ENCODE results near the gene PREX1. TPM values are rescaled to one million over a fixed set of nuclear protein-coding genes. Genes with fewer than 3 reads are reported as not detected.

PREX1 gene
- total and polyA plus RNA-seq, 2 donors (not counting 3 experiments of a cell fraction or from before 2014, with no cell fraction given) = 51.3 to 72.9 TPM

DNA sequence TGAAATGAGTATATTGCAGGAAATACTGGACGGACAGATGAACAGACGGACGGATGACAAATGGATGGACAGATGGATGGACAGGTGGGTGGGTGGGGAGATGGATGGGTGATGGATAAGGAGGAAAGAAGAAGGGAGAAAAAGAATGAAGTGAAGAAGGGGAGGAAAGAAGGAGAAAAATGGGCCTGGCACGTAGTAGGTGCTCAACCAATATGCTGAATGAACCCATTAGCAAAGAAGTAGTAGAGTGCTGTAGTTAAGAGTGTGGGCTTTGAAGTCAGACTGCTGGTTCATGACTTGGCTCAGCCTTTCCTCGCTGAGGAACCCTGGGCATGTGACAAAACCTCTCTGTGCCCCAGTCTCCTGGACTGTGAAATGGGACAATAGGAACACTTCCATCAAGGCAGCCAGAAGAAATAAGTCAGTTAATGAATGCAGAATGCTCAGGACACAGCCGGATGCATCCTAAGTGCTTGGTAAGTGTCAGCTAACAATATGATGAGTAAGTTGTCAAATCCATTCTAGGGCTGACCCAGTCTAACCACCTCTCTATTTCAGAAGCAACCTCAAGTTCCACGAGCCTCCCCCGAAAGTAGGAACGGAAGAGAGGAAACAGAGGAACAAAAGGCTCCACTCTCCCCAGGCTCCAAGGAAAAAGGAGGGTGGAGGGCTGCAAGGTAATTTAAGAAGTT lies 37.9 kb downstream of the PREX1 start:
- H3K4me1 ChIP-seq (ENCODE audit: control insufficient read depth, extremely low read depth, insufficient read depth, low read length) = peaks cover 18% of the 10 kb centered on the region
- ChIA-PET POLR2A (no interaction called here), CTCF (interaction anchor here (1.2 to 1.4 kb wide), 2 partner anchors 39 to 132 kb away, joined by 4 read pairs; no protein-coding TSS in a partner anchor)
- H3K36me3 ChIP-seq (ENCODE audit: control insufficient read depth in 2 of 2, extremely low read depth in 1 of 2, insufficient read depth in 2 of 2, low read length in 2 of 2) = no peaks in the 10 kb centered on the region
- no TSS peak for BruUV-seq (replicated peaks)
- H3K9me3 ChIP-seq (replicated peaks; ENCODE audit: control insufficient read depth, insufficient read depth, low read length) = no peaks in the 10 kb centered on the region
- no peak overlapping the region for H3K4me2 ChIP-seq (ENCODE audit: insufficient read depth, low read length)
- no peaks in the 10 kb centered on the region for H4K20me1 ChIP-seq (replicated peaks; ENCODE audit: control insufficient read depth, extremely low read depth, insufficient read depth, low read length)
- no peak overlapping the region for H2AFZ ChIP-seq (ENCODE audit: low read depth, low read length)
- H3K27ac ChIP-seq (ENCODE audit: insufficient read depth, low read depth, low read length) = no peak overlapping the region
- TF ChIP-seq, protein P1, sequence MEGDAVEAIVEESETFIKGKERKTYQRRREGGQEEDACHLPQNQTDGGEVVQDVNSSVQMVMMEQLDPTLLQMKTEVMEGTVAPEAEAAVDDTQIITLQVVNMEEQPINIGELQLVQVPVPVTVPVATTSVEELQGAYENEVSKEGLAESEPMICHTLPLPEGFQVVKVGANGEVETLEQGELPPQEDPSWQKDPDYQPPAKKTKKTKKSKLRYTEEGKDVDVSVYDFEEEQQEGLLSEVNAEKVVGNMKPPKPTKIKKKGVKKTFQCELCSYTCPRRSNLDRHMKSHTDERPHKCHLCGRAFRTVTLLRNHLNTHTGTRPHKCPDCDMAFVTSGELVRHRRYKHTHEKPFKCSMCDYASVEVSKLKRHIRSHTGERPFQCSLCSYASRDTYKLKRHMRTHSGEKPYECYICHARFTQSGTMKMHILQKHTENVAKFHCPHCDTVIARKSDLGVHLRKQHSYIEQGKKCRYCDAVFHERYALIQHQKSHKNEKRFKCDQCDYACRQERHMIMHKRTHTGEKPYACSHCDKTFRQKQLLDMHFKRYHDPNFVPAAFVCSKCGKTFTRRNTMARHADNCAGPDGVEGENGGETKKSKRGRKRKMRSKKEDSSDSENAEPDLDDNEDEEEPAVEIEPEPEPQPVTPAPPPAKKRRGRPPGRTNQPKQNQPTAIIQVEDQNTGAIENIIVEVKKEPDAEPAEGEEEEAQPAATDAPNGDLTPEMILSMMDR (IDR thresholded peaks at IDR 0.05; ENCODE audit: extremely low read depth in 1 of 2, insufficient read depth in 1 of 2, low read depth in 1 of 2, low read length in 2 of 2) = no peak
- TF ChIP-seq, protein P2, sequence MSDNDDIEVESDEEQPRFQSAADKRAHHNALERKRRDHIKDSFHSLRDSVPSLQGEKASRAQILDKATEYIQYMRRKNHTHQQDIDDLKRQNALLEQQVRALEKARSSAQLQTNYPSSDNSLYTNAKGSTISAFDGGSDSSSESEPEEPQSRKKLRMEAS (IDR thresholded peaks at IDR 0.05; ENCODE audit: insufficient read depth, insufficient read length) = no peak
- FAIRE-seq (no peak), DNase-seq (ENCODE audit: low read depth, low spot score) (no peak)
- no peak overlapping the region for H3K4me3 ChIP-seq (replicated peaks in 1 of 3; ENCODE audit: insufficient read depth in 1 of 3, low read depth in 1 of 3, low read length in 3 of 3)
- H3K27me3 ChIP-seq (ENCODE audit: control insufficient read depth in 2 of 2, insufficient read depth in 2 of 2, low read length in 2 of 2) = no peaks in the 10 kb centered on the region
- H3K9ac ChIP-seq (replicated peaks; ENCODE audit: extremely low read depth, insufficient read depth, low read length) = no peak overlapping the region
- dilution Hi-C loops (cut with MboI; ENCODE audit: extremely low pct_ligation_motif_present, low sequenced_read_pairs) = no loop called here
- intact Hi-C loops (cut with micrococcal nuclease) = no loop called here
- H3K79me2 ChIP-seq (ENCODE audit: control insufficient read depth, insufficient read depth, low read length) = peaks cover 98% of the 10 kb centered on the region
- no peaks in the 10 kb centered on the region for H3K9me1 ChIP-seq (replicated peaks; ENCODE audit: control insufficient read depth, extremely low read depth, insufficient read depth, low read length)

- no peak for TF ChIP-seq EZH2 (IDR thresholded peaks at IDR 0.05; ENCODE audit: borderline replicate concordance, low read depth, low read length, severe bottlenecking)
- Histone ChIP-seq H3K9me3 (replicated peaks; ENCODE audit: control insufficient read depth, insufficient read depth, low read length) (no peaks in the 10 kb centered on the region), H3K4me3 (replicated peaks in 1 of 3; ENCODE audit: insufficient read depth in 1 of 3, low read depth in 1 of 3, low read length in 3 of 3) (no peak overlapping the region), H3K4me1 (ENCODE audit: control insufficient read depth, extremely low read depth, insufficient read depth, low read length) (peaks cover 18% of the 10 kb centered on the region), H3K27ac (ENCODE audit: insufficient read depth, low read depth, low read length) (no peak overlapping the region), H3K9me1 (replicated peaks; ENCODE audit: control insufficient read depth, extremely low read depth, insufficient read depth, low read length) (no peaks in the 10 kb centered on the region), H4K20me1 (replicated peaks; ENCODE audit: control insufficient read depth, extremely low read depth, insufficient read depth, low read length) (no peaks in the 10 kb centered on the region), H2AFZ (ENCODE audit: low read depth, low read length) (no peak overlapping the region), H3K4me2 (ENCODE audit: insufficient read depth, low read length) (no peak overlapping the region), H3K79me2 (ENCODE audit: control insufficient read depth, insufficient read depth, low read length) (peaks cover 97% of the 10 kb centered on the region), H3K36me3 (ENCODE audit: control insufficient read depth in 2 of 2, extremely low read depth in 1 of 2, insufficient read depth in 2 of 2, low read length in 2 of 2) (no peaks in the 10 kb centered on the region), H3K9ac (replicated peaks; ENCODE audit: extremely low read depth, insufficient read depth, low read length) (no peak overlapping the region), H3K27me3 (ENCODE audit: control insufficient read depth in 2 of 2, insufficient read depth in 2 of 2, low read length in 2 of 2) (no peaks in the 10 kb centered on the region)
- ChIA-PET POLR2A (no interaction called here), CTCF (interaction anchor here (1.3 to 2.0 kb wide), 2 partner anchors 15 to 116 kb away, joined by 5 to 7 read pairs; no protein-coding TSS in a partner anchor)
- FAIRE-seq = no peak
- no peak for DNase-seq (ENCODE audit: low read depth, low spot score)
- dilution Hi-C loops (cut with MboI; ENCODE audit: extremely low pct_ligation_motif_present, low sequenced_read_pairs) = no loop called here
- intact Hi-C loops (cut with micrococcal nuclease) = no loop called here
- no TSS peak for BruUV-seq (replicated peaks)
Measured at GRCh38 chr20:48789185-48789668, 38.6 kb downstream of the PREX1 start.
